HG02938 (cell line): ENCODE results near the gene FLOT1.
"Not testable (repeated sequence)": the region's sequence is repeated elsewhere in the genome, so short reads cannot be mapped to it uniquely, and the experiment has no call there.

Experiments
- ATAC-seq: cut with Tn5 transposase; IDR thresholded peaks from one replicate; pipeline ENCODE4 v1.9.1; 2021; ENCODE audit warnings: mild to moderate bottlenecking, moderate library complexity; ENCODE audit not compliant: unreplicated experiment

The FLOT1 gene

GRCh38 chr6:30767158-30767943, 24.9 kb upstream of the FLOT1 start:
- ATAC-seq, result no peak

GRCh38 chr6:30766461-30767157, 24.1 kb upstream of the FLOT1 start:
- no peak for ATAC-seq

- ATAC-seq, result not testable (repeated sequence)
Measured at GRCh38 chr6:30765495-30765894, 23.0 kb upstream of the FLOT1 start.

DNA sequence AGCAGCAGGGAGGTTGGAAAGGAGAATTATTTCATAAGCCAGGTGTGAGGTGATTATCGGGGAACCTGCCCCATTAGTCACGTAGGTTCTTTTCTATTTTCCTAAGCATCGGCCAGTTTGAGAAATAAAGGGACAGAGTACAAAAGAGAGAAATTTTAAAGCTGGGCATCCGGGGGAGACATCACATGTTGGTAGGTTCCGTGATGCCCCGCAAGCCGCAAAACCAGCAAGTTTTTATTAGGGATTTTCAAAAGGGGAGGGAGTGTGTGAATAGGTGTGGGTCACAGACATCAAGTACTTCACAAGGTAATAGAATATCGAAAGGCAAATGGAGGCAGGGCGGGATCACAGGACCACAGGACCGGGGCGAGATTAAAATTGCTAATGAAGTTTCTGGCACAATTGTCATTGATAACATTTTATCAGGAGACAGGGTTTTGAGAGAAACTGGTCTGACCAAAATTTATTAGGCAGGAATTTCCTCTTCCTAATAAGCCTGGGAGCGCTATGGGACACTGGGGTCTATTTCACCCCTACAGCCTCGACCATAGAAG, 22.1 kb upstream of the FLOT1 start:
- not testable (repeated sequence) for ATAC-seq

GRCh38 chr6:30763618-30764489, 21.4 kb upstream of the FLOT1 start:
- no peak for ATAC-seq

DNA sequence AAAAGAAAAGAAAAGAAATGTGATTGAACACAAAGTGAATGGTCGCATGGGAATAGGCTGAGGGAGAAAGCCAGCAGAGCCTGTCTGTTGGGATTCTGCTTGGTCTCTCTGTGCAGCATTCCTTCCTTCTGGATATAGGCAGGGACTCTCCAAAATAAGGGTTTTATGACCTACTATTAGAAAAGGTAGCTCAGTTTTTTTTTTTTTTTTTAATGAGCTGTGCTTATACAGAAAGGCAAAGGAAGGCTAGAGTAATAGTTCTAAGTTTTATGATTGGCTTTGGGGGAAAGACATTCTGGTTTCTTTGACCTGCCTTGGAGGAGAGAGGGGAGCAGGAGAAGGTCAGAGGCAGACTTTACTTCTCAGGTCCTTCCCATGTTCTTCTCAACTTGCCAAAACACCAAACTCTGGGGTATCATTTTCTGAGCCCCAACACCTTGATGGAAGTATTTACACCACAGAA, 20.7 kb upstream of the FLOT1 start:
- no peak for ATAC-seq

DNA sequence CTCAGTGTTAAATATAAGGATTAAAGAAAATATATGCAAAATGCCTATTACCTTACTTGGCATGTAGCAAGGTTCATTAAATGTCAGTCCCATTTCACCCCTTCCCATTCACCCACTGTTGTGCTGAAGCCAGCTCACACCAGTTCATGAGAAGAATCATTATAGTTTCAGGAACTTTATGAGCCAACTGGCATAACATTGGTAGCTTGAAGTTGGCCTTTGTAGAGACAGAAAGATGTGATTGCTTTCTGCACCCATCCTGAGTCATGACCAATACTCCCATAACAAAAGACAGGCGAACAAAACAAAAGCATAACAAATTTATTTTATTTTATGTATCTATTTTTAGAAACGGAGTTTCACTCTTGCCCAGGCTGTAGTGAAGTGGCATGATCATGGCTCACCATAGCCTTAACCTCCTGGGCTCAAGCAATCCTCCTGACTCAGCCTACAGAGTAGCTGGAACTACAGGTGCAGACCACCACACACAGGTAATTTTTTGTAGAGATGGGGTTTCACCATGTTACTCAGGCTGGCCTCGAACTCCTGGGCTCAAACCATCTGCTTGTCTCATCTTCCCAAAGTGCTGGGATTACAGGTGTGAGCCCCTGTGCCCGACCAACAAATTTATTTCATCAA, 19.4 kb upstream of the FLOT1 start:
- no peak for ATAC-seq

- no peak for ATAC-seq
Measured at GRCh38 chr6:30760549-30760948, 18.1 kb upstream of the FLOT1 start.

- no peak for ATAC-seq
Measured at GRCh38 chr6:30759575-30760239, 17.2 kb upstream of the FLOT1 start.

DNA sequence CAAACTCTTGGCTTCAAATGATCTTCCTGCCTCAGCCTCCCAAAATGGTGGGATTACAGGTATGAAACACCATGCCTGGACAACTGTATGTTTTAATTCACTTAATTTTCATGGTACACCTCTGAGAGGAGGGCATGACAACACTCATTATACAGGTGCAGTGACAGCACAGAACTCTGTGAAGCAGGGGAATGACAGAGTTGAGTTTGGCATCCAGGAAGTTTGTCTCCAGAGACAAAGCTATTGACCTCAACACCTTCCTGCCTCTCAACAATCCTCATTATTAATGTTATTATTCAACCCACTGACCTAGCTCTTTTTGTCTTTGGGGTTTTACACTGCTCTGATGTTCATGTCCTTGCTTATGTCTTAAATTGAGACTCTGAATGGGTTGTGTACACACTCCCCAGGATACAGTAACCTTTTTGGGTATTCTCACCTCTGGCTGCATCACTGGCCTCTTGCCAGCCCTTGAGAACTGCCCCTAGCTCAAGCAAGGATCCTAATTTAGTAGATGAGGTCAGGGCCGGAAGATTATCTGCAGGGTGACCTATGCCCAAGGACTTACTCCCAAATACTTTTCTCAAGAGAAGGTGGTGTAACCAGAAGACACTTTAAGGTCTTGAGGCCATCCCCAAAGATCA, 14.9 kb upstream of the FLOT1 start:
- ATAC-seq, result no peak

- ATAC-seq, result not testable (repeated sequence)
Measured at GRCh38 chr6:30756405-30757003, 14.0 kb upstream of the FLOT1 start.

GRCh38 chr6:30754631-30755030, 12.1 kb upstream of the FLOT1 start:
- ATAC-seq, result no peak

GRCh38 chr6:30752157-30752927, 9.9 kb upstream of the FLOT1 start:
- no peak for ATAC-seq

- ATAC-seq, result no peak
Measured at GRCh38 chr6:30750379-30750668, 7.8 kb upstream of the FLOT1 start.

DNA sequence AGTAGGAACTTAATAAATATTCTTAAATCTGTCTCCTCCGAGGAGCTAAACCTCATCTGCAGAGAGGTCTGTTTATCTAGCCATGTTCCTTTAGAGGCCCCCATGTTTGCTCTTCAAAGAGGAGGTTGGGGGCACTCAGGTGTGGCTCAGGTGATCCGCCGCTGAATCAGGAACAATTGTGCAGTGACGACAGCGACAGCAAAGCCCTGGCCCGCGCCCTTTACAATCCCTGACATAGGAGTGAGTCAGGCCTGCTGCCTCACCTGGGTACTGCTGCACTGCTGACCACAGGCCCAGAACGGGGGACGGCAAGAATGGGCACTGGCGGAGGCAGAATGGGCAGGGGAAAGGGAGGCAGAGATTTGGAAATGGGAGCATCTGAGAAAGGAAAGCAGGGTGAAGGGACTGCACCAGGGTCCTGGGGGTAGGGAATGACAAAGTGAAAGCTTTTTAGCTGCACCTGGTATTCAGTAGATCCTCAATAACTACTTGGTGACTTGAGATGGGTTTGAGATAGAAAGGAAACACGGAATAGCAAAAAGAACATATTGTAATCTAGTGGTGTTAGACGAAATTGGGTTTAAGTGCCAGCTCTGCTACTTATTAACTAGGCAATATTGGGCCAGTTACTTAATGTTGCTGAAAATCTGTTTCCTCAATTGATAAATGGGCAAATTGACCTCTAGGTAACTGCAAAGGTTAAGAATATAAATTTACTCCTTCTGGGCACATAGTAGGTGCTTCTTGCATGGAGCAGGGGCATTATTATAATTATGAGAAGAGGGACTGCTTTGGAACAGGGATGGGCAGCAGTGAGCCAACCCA, 7.3 kb upstream of the FLOT1 start:
- no peak for ATAC-seq

- ATAC-seq, result no peak
Measured at GRCh38 chr6:30748851-30749540, 6.5 kb upstream of the FLOT1 start.
